AG20443 (cell line): Measurements from ENCODE around the gene PLS3.
"Not testable (repeated sequence)": the region's sequence is repeated elsewhere in the genome, so short reads cannot be mapped to it uniquely, and the experiment has no call there.

ENCODE experiments used
- DNase-seq: peaks from one replicate; pipeline ENCODE4 v3.0.0; 2012; ENCODE audit warnings: low spot score, mixed read lengths

Gene PLS3, protein sequence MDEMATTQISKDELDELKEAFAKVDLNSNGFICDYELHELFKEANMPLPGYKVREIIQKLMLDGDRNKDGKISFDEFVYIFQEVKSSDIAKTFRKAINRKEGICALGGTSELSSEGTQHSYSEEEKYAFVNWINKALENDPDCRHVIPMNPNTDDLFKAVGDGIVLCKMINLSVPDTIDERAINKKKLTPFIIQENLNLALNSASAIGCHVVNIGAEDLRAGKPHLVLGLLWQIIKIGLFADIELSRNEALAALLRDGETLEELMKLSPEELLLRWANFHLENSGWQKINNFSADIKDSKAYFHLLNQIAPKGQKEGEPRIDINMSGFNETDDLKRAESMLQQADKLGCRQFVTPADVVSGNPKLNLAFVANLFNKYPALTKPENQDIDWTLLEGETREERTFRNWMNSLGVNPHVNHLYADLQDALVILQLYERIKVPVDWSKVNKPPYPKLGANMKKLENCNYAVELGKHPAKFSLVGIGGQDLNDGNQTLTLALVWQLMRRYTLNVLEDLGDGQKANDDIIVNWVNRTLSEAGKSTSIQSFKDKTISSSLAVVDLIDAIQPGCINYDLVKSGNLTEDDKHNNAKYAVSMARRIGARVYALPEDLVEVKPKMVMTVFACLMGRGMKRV

DNA sequence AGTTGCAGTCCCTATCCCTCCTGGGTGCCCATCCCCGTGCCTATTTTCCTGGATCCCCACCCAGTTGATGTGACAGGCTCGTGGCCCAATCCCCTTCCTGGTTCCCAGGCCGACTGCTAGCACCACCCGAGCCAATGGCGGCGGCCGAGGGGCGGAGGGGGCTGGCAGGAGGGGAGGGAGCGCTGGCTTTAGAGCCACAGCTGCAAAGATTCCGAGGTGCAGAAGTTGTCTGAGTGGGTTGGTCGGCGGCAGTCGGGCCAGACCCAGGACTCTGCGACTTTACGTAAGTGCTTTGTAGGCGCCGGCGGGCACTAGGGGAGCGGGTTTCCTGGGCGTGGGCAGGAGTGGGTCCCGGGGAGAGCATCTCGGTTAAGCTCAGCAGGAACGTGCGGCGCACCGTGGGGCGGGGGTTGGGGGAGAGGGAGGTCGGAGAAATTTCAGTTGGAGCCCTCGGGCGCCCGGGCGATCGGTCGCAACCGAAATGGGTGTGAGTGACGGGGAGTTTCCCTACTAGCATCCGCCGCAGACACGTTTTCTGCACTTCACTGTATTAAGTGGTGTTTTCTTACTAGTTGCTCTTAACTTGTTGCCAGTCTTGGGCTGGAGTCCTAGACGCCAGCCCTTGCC lies at the start of gene PLS3:
Gene PLS3, plus strand, starts transcription at position 197 of the 627 bp plus-strand sequence. CDS start 49,077 bp downstream, outside the sequence.
- DNase-seq = peak; percentile 89

DNA sequence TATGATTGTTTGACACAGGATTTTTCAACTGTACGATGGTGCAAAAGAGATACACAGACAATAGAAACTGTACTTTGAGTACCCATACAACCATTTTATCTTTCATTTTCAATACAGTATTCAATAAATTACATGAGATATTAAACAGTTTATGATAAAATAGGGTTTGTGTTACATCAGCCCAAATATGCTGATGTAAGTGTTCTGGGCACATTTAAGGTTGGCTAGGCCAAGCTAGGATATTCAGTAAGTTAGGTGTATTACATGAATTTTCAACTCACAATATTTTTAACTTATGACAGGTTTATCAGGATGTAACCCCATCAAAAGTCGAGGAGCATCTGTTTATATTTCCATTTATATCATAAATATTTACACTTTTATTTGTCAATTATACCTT lies 42.9 kb upstream of the PLS3 start:
- DNase-seq = no peak

DNA sequence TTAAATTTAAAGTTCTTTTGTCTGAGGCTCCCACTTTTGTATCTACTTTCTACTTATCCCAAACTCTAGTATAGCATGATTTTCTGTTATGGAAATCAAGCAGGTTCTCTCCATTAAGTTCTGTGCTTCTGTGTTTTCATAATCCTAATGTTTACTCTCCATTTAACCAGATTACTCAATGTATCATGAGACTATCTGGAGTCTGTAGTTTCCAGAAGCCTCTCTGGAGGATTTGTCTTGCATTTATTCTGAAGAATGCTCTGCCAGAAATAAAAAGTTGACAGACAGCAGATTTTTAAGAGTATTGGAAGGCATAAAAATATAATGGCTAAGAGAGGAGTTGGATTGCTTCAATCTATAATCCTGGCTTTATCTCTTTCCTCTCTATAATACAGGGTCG lies 39.2 kb upstream of the PLS3 start:
- no peak for DNase-seq

DNA sequence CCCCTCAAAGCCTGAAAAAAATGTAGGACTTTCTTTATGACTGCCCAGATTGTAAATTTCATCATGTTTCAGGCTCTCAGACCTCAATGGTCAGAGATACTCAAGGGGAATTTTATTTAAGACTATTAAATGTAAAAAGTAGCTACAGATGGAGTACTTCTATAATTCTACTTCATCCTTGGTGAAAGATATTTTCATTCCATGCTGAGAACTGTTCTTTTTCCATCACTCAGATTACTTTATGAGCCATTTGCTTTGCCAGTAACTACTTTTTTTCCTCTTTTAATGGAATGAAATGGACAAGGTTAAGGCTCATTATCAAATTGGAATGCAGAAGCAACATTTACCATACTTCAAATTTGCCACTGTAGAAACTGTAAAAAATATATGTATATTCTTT lies 38.0 kb upstream of the PLS3 start:
- DNase-seq = no peak

DNA sequence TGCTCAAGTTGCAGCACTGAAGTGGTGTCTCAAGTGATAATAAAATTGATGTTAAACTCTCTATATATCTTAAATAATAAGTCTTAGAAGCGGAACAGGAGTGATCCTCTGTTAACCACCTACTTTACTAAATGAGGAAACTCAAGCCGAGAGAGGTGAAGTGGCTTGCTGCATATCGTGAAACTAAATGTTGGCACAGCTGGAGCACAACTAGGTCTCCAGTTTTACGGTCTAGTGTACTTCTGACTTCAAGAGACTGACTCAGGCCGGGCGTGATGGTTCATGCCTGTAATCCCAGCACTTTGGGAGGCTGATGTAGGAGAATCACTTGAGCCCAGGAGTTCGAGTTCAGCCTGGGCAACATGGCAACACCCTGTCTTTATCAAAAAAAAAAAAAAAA lies 35.5 kb upstream of the PLS3 start:
- no peak for DNase-seq

DNA sequence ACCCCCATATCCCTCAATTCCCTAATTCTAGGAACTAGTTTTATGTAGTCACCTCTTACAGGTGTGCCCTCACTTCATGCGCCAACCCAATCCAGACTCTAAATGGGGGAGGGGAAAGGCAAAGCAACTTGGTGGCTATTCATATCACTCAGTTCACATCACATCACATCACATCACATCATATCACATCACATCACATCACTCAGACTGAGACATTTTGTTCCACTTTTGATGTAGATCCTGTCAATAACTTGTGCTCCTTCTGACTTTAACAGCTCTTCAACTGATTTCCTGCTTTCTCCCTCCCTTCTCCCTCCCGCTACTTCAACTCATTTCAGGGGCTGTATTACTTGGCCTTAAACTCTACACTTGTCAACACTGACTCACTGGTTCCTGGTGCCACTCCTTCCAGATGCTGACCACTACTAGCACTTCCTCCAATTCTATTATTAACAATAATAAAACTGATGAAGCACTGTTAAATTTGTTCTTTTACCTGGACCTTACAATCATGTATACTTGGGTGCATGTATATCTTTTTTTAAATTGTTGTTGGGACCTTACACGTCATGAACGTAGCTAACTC lies 29.1 kb upstream of the PLS3 start:
- peak; percentile 12 for DNase-seq

DNA sequence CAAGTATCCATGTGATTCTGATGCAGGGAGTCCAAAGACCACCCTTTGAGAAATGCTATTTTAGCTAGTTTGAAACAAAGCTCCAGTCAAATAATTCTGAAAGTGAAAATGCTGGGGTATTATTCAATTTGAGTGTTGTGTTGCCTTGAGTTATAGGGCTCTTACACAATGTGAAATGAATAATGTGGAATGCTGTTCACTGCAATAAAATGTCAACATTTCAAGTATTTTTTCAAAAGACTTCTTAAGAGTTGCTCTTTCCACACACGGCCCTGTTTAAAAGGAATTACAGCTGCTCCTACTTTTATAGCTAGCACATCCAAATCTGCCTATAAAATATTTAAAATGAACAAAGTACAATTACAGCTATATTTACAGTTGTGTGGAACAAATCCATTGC lies 27.5 kb upstream of the PLS3 start:
- DNase-seq = peak; percentile 33

DNA sequence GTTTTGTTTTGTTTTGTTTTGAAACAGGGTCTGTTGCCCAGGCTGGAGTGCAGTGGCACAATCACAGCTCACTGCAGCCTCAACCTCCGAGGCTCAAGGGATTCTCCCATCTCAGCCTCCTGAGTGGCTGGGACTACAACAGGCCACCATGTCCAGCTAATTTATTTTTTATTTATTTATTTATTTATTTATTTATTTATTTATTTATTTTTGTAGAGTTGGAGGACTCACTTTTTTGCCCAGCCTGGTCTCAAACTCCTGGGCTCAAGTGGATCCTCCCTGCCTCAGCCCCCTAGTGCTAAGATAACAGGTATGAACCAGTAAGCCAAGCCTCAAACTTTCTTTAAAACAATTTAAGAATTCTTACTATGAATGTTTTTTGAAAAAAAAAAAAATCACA lies 26.6 kb upstream of the PLS3 start:
- DNase-seq = no peak

DNA sequence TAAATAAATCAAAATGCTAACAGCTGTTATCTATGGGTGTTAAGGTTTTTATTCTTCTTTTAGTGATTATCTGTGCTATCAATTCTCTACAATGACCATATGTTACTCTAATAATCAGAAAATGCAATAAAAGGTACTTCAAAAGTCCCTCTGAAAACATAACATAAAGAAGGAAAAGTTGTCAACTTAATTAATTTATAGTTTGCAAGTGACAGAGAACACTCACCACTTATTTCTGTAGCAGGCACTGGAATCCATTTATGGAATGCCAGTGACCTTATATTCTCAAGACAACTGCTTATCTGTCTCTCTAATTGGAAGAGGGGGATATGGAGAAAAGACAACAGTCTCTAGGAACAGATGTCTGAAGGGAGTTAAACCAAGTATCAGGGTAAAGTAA lies 25.6 kb upstream of the PLS3 start:
- no peak for DNase-seq

DNA sequence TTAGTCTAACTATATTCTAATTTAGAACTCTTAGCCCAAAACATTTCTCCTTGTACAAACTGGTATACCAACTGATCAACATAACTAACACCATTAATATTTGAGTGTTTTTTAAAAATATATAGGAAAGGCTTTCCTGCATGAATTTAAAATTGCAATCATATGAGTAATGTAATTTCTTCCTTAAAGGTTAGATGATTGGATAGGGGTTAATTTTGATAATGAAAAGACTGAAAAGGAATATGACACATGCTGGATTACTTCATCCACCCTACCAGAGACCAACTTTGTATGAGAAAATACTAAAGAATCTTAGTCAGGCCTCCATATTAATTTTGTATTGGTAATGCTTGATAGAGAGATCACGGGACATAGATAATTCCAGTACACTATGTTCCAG lies 25.1 kb upstream of the PLS3 start:
- no peak for DNase-seq

DNA sequence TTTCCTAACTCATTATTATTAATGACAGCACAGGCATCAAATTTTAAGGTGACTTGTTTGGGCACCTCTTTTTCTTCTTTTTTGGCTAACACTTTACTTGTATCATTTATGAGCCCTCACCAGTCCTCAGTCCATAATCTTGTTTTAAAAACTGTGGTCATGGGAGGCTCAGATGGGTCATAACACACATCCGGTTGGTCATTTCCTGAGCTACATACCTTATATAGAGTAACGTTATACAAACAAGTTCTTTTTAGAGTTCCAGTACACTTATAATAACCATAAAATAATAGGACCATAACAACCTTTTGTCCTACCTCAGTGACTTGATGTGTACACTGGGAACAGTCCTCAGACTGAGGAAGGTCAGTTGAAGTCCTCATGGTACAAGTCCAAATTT lies 21.1 kb upstream of the PLS3 start:
- DNase-seq = no peak

DNA sequence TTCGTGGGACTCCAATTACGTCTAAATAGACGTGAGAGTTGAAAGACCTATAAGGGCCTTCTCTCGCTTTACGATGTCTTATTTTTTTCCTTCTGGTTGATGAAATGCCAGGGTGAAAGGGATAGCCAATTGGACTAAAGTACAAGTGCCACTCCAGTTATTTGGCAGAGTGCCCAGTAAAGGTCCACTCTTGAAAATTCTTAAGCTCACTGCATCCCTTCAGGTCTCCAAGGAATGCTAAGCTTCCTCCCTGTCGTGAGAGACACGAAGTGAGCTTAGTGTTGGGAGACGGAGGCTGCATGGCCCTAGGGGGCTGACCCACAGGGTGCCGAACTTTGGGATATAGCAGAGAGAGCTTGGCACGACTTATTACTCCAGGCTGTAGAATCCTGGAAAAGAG lies 19.9 kb upstream of the PLS3 start:
- DNase-seq = not testable (repeated sequence)

DNA sequence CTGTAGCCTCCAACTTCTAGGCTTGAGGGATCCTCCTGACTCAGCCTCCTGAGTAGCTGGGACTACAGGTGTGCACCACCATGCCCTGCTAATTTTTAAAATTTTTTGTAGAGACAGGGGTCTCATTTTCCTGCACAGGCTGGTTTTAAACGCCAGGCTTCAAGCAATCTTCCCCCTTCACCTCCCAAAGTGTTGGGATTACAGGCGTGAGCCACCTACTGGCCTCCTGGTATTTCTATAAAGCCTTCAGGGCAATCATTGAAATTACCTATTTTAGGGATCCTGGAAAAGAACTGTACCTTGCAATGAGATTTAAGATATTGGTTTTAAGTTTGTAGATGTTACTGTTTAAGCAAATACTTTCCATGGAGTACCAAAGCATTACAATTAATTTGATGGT lies 13.5 kb upstream of the PLS3 start:
- DNase-seq = no peak

DNA sequence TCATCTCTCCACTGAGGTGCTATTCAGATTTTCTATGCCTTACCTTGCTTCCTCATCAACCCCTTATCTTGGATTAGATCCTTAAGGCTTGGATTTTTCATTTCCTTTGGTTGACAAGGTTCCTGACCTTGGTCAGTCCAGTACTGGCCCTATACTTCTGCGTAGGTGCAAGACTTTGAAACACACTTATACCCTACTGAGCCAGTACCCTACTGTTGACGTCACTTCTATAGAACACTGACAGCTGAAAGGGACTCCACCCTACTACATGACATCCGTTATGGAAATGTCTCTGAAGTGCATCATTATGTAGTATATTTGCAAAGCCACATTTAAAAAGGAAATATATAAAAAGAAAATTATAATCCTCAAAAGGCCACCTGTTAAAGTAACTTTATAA lies 12.0 kb upstream of the PLS3 start:
- no peak for DNase-seq

DNA sequence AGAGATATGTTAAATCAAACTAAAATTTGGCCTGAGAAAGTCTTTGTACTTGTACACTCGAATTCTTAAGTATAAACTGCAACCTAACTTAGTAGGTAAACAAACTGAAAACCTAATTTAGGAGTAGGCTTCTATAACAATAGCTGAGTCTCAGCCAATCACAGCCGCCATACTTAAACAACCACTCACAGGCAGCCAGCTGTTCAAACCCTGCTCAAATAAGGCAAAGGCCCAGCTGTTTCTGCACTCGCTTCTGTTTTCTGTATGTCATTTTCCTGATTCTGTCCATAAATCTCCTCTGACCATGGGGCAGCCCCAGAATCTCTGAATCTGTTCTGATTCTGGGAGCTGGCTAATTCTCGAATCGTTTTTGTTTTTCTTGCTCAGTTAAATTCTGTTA lies 7.8 kb upstream of the PLS3 start:
- no peak for DNase-seq

DNA sequence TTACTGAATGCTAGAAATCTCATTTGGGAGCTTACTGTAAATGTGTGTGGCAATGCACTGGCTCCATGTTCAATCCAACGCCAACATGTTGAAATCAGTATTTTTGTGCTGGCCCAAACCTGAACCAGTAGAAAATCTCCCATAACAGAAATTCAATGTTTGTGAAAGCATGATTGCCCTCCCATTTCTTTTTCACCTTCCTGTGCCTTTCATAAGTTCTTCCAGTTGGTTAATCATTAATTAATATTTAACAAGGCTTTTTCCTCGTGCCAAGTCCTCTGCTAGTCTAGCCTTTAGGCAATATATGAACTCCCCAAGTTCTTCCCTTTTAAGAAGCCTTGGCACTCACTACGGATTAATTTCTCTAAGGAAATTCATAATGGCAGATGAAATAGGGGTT lies 1.3 kb upstream of the PLS3 start:
- DNase-seq = no peak

DNA sequence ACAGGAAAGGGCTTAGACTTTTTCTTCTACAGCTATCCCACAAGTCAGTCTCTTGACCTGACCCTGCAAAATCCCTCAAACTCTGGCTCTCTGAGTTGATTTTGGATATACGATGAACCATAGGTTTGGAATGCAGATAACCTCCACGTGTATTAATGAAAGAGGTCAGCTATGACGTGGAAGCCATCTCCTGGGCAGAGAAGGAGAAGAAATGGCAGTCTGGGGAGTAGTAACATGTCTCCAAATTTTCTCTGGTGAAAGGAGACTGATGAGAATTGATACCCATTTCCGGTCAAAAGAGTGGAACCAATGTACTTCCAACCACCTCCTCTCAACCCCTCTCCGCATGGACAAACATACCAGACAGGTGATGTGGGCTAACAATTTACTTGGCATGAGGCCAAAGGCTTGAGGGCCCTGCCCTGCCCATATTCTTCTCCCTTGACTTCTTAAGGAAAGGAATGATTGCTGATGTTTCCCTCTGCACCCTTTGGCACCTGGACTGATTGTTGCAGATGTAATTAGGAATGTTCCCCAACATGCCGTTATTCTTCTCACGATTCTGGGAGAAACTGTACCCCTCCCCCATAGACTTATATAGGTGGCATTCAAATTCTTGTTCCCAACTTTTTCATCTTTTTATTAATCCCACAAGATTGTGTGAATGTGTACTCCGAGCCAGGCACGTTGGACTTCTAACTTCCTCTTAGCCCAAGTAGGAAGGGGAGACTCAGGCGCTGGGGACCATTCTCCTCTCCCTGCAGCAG lies 580 bp upstream of the PLS3 start:
- DNase-seq = no peak

DNA sequence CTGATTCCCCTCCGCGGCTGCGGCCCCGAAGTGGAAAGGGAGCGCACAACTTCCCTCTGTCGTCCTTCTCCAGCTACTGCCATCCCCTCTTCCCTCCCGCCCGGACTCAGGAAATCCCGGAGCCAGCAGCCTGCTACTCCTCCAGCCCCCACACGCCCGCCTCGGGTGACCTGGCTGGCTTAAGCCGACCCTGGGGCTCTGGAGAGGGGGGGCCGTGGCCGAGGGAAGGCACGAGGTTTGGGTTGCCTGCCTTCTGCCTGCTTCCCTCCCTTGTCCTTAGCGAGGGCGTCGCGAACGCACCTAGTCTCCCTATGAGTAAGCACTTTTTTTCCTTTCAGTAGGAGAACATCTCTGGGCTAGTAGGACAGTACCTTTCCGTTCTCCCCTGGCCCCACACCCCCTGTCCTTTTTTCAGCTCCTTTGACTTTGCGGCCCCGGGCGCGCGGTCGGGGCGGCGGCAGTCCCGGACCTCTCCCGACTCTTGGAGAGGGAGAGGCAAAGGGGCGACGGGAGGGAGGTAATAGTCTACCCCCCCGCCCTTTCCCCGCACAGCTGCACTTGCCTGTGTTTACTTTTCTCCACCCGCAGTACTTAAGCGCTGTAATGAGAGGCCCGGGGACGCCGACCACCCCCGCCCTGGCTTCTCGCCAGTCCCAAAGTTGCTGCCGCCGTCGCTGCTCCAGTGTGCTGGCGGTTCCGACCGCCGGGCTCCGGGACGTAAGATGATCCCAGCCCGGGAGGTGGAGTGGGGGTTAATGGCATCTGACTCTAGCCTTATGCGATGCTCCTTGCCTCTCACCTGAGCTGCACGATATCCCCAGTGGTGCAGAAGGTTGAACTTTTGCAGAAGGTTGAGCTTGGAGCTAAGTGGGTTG lies 868 bp downstream of the PLS3 start:
- peak; percentile 61 for DNase-seq

DNA sequence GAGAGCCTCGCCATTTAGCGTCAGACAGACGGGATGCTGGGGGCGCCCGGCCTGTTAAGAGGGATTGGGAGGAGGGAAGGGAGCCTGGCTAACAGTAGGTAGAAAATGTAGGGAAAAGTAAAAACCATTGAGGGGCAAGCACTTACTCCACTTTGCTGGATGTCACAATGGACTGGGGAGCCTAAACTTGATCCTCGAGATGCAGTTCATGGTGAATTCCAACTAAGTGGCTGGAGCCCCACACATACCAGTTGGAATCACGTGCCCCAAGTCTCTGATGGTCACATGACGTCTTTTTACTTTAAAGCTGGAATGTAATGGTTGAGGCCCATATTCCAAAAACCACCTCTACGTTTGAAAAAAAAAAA lies 1.5 kb downstream of the PLS3 start:
- DNase-seq = peak; percentile 15

DNA sequence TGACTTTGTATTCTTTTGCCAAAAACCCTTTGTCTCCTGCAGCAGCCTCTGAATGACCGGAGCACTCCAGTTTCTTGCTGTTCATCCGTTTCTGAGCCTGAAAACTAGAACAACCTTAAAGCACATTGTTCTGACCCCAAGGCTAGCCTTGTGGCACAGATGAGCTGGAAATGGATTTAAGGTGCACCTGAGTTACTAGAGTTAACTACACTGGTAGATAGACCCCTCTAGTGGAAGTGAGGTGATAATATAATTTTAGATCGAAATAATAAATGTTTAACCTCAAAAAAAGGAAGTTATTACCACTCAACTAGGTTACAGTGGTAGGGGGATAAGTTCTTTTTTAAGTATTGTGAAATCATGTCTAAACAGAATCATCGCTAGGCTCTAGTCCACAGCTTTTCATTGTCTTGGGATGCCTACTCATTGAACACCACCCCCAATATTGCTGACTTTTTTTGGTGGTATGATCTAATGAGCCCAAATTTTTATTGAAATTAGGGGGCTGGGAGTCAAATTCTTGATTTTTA lies 2.7 kb downstream of the PLS3 start:
- peak; percentile 3 for DNase-seq

DNA sequence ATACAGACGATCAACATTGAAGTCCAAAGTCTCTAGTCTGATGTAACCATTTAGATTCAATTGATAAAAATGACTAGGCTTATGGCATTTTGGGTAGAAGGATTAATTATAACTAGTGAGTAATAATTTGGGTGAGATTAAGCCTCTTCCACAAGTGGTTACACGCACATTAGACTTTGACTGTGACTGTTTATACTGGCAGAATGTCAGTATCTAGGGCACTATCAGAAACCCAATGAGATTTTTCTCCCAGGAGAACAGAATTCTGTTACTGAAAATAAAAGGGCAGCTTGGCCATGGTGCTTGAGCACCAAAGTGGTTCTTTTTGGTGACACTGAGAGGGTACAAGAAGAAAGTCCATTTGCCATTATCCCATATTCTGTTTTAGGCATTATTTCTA lies 3.3 kb downstream of the PLS3 start:
- no peak for DNase-seq
